Germinal center (tissue), 1 donor: ENCODE results near the gene INTS4.
"Not testable (repeated sequence)": the region's sequence is repeated elsewhere in the genome, so short reads cannot be mapped to it uniquely, and the experiment has no call there.

Source experiments
- DNase-seq: peaks from one replicate; pipeline ENCODE4 v3.0.0; 2012; ENCODE audit warnings: mixed read lengths, low spot score

INTS4 gene

DNA sequence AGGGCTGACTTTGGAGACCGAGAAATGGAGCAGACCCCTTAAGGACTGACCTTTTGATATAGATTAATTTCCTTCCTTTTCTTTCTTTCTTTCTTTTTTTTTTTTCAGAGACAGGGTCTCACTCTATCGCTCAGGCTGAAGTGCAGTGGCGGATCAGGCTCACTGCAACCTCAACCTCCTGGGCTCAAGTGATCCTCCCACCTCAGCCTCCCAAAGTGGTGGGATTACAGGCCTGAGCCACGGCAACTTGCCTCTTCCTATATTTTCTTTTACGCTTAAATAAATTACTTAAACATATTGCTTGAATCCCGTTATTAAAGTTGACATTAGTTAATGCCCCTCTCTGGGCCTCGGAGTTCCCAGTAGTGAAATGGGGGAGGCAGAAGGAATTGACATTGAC lies 29.0 kb upstream of the INTS4 start:
- DNase-seq, result no peak

DNA sequence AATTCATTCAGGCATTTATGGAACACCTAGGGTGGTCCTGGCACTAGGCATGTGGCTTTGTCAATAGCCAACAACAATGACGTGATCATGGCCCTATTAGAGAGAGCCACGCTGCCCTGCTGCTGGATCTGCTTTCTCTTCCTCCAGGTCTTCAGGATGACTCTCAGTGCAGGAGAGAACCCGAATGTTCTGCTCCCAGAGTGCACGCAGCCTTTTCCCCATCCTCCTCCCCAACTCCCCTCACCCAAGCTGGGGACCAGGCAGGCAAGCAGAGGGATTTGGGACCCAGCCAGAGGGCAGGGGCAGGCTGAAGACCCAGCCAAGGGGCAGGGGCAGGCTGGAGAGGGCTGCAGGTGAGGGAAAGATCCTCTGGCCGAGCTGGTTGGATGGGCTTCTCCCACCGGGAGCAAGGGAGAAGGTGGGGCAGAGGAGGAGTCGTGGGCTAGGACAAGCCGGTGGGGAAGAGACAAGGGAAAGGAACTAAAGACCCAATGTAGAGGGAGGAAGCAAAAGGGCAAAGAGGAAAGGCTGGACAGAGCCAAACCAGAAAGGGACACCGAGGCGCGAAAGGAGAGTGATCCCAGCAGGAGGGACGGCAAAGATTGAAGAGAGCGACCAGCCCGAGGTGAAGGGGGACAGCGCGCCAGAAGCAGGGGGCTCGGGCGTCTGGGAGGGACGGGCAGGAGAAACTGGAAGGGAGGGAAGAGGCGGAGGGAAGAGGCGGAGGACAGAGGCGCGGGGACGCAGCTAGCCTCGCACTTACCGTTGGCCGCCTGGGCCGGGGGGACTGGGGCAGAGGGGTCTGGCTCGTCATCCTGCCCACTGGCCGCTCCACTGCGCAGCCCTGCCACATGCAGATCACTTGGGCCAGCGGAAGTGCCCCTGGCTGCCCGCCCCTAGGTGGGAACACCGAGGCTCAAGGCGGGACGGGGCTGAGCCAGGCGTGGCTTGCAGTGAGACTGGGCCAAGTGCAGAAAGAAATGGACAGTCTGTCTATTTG lies 28.2 kb upstream of the INTS4 start, which contains the start of gene KCTD14:
Gene KCTD14, minus strand, starts transcription at position 880 of the 1,000 bp plus-strand sequence. Its CDS starts 27 bp downstream, at position 853.
- DNase-seq, result no peak

DNA sequence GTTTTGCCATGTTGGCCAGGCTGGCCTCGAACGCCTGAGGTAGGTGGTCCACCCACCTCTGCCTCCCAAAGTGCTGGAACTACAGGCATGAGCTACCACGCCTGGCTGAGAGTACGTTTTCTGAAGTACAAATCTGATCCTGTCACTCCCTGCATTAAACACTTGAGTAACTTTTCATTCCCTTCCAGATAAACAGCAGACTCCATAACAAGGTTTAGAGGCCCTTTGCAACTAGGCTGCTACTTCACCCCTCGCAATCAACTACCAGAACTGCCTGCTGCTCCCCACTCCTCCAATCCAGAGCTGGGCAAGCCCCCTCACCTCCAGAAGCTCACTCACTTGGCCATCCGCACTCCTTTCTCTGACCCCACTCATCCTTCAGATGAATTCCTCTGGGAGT lies 27.1 kb upstream of the INTS4 start:
- DNase-seq, result no peak

- no peak for DNase-seq
Observed at GRCh38 chr11:78020246-78020645, 25.8 kb upstream of the INTS4 start.

DNA sequence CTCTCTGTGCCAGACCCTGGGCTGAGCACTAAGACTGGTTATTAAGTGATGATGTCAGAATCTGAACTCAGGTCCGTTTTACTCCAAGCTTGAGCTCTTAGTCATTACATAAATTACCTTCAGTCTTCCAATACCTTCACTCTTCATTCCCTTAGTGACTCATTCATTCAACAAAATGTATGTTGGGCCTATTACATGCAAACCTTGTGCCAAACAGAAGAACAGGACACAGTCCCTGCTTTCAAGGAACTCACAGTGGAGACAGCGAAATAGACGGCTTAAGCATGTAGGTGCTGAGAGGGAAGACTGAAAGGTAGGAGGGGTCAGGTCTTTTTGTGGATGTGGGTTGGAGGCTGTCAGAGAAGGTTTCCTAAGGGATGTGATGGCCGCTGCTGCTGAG lies 25.3 kb upstream of the INTS4 start:
- DNase-seq, result no peak

GRCh38 chr11:78015878-78016277 lies 21.4 kb upstream of the INTS4 start:
- no peak for DNase-seq

DNA sequence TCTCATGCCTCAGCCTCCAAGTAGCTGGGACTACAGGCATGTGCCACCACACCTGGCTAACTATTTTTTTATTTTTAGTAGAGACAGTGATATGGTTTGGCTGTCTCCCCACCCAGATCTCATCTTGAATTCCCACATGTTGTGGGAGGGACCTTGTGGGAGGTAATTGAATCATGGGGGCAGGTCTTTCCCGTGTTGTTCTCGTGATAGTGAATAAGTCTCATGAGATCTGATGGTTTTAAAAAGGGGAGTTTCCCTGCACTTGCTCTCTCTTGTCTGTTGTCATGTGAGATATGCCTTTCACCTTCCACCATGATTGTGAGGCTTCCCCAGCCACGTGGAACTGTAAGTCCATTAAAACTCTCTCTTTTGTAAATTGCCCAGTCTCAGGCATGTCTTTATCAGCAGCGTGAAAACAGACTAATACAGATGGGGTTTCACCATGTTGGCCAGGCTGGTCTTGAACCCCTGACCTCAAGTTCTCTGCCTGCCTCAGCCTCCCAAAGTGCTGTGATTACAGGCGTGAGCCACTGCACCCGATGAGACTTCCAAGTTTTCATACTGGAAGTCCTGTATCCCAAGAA lies 20.6 kb upstream of the INTS4 start:
- not testable (repeated sequence) for DNase-seq

DNA sequence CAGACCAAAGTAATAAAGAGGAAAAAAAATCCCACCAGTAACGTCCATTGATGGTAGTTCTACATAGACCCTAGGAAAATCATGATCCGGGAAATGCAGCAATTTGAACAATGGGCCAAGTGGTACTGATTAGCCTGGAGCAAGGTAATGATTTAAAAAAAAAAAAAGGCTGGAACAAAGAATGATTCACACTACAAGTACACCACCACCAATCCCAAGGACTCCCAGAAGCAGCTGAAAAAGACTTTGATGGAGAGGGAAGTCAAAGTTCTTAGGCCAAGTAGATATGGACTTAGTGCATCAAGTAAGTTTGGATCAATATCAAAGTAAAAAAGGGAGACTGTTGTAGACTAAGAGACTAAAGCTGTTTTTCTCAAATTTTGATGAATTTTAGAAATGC lies 16.8 kb upstream of the INTS4 start:
- DNase-seq, result no peak

DNA sequence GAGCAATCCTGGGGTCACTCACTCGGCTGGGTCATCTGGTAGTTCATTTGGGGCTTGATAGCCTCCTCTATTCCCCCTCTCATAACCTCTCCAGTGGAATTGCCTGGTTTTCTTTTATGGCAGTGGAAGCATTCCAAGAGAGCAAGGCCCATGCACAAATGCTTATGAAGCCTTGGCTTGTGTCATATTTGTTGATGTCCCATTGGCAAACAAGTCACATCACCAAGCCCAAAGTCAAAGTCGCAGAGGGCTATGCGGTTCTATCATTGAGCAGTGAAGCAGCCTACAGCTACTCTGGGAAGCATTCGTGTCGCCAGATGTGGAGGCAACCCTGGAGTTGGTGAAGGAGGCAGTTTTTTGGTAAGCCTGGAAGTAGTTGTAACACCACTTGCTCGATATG lies 16.3 kb upstream of the INTS4 start:
- no peak for DNase-seq

- DNase-seq, result no peak
Observed at GRCh38 chr11:78010304-78010703, 15.8 kb upstream of the INTS4 start.

- no peak for DNase-seq
Observed at GRCh38 chr11:78009062-78009461, 14.6 kb upstream of the INTS4 start.

DNA sequence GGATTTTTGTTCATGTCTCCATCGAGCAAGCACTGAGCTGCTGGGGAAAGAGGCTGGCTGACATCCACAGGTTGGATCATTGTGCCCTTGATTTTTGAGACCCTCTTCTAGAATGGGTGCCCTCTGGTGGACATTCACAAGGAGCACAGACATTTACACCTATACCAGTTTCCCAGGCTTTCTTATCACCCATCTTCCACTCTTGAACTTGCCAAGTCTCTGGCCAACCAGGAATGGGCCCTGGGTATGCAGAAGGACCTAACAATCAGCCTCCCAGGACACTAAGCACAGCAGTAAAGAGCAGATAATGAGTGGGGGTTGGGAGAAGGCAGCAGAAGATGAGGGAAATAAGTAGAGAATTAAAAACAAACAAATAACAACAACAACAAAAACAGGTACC lies 5.7 kb upstream of the INTS4 start:
- DNase-seq, result peak; percentile 55

DNA sequence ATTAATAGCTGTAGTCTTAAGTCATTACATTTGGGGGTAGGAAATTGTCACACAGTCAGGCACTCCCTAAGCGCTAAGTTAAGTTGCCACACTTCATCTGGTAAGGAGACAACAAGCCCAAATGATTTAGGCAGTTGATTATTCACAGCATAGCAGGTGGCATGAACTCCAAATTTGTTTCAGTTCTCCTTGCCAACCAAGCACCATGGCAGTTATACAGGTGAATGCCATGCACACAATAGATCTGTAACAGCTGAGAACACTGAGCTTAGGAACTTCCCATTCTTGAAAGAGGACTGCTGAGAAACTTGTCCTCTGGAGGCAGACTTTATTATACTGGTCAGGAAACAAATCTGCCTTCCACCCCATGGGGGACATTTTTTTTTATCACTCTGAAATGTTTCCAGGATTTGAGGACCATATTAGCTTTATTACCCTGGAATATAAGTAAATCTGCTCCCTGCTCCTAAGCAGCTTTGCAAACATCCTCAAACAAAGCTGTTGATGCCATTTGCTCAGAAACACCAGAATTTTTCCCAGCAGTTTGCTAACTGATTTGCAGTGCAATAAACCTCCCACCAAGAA lies 5.1 kb upstream of the INTS4 start:
- peak; percentile 34 for DNase-seq

DNA sequence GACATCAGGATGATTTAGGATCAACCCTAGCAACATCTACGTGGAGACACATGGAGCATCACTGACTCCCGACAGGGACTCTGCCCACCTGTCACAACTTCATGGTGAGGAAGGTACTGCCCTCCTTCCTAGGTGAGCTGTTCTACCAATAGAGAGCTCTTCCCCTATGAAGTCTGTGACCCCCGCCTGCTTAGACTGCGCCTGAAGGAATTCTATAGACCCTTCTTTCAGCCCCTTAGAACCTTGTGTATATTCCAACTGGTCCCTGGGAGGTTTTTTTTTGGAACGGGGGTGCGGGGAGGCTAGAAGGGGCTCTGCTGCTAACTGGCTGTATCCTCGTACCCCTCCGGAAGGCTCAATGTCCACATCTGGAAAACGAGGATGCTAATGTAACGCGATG lies 566 bp downstream of the INTS4 start:
- no peak for DNase-seq

- DNase-seq, result no peak
Observed at GRCh38 chr11:77990981-77991380, 3.5 kb downstream of the INTS4 start.

DNA sequence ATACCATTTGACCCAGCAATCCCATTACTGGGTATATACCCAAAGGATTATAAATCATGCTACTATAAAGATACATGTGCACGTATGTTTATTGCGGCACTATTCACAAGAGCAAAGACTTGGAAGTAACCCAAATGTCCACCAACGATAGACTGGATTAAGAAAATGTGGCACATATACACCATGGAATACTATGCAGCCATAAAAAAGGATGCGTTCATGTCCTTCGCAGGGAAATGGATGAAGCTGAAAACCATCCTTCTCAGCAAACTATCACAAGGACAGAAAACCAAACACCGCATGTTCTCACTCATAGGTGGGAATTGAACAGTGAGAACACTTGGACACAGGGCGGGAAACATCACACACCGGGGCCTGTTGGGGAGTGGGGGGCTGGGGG lies 8.0 kb downstream of the INTS4 start:
- not testable (repeated sequence) for DNase-seq

- no peak for DNase-seq
Observed at GRCh38 chr11:77981346-77981947, 13.0 kb downstream of the INTS4 start.

- peak; percentile 3 for DNase-seq
Observed at GRCh38 chr11:77968337-77968736, 26.1 kb downstream of the INTS4 start.

- DNase-seq, result no peak
Observed at GRCh38 chr11:77967753-77968152, 26.7 kb downstream of the INTS4 start.

DNA sequence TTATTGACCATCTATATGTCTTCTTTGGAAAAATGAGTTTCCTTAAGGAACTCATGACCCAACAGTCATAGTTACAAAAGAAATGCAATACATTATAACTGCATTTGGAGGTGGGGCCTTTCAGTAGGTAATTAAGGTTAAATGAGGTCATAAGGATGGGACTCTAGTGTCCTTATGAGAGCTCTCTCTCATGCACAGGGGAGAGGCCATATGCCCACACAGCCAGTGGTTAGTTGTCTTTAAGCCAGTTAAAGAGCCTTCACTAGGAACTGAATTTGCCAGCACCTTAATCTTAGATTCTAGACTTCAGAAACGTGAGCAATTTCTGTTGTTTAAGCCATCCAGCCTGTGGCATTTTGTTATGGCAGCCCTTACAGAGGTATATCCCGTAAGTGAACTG lies 27.3 kb downstream of the INTS4 start:
- DNase-seq, result no peak

DNA sequence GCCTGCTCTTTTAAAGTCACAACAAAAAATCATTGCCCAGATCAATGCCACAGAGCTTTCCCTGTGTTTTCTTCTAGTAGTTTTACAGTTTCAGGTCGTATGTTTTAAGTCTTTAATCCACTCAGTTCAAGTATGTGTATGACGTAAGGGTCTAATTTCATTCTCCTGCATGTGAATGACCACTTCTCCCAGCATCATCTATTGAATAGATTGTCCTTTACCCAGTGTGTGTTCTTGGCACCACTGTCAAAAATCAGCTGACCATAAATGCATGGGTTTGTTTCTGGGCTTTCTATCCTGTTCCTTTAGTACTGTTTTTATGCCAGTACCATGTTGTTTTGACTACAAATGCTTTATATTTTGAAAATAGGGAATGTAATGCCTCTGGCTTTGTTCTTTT lies 28.1 kb downstream of the INTS4 start:
- no peak for DNase-seq

DNA sequence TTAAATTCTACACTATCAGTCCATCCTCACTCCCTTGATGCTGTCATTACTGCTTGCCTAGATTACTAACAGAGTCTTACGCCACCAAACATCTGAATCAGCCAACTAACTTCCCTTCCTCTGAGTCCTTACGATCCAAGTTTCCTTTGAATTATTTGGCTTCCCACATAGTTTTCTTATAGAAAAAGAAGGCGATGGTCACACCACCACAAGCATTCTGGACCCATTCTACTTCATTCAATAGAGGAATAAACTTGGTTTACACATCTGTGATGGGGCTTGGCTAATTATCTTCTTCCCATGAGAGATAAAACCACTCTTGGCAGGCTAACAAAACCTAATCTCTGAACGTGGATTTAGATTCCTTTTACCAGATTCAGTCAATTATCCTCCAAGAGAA lies 35.0 kb downstream of the INTS4 start:
- DNase-seq, result no peak
